Endothelial cell of umbilical vein (primary cell): ENCODE data around the gene SIPA1. TPM values are rescaled to one million over a fixed set of nuclear protein-coding genes. Genes with fewer than 3 reads are reported as not detected.

Source experiments
- BruUV-seq: library from RNA; stranded (reverse); fragments of 400-500 nt; replicated peaks from 2 replicates; lab custom pipeline; 2021; lab: Mats Ljungman, UMichigan
- CTCF ChIA-PET: fragments of 300-600, 350-600 bp; sonication (Branson Sonifier 250); formaldehyde crosslinking; loops from one replicate; lab custom pipeline; 2021; ENCODE audit warnings: antibody characterized with exemption, inconsistent platforms; lab: Charles Lee
- POLR2A ChIA-PET: fragments of 300-600, 350-600 bp; sonication (Branson Sonifier 250); formaldehyde crosslinking; loops from one replicate; lab custom pipeline; 2021; ENCODE audit warnings: antibody characterized with exemption, inconsistent platforms; lab: Charles Lee
- DNase-seq: peaks from one replicate; pipeline ENCODE4 v3.0.0-alpha.2; 2011; ENCODE audit warnings: low read depth, low spot score
- FAIRE-seq: peaks from 2 replicates; lab custom pipeline; 2011; peaks lifted over from hg19 to GRCh38; lab: Jason Lieb, UNC
- H2AFZ ChIP-seq: 2 replicates; pipeline ENCODE4 v1.6.0; 2012; ENCODE audit warnings: low read depth, low read length, control low read depth, inconsistent platforms
- H3K27ac ChIP-seq: 2 replicates; pipeline ENCODE4 v1.5.1; 2011; ENCODE audit warnings: low read depth, mild to moderate bottlenecking, control low read depth, low read length, moderate library complexity; ENCODE audit not compliant: insufficient read depth
- H3K27me3 ChIP-seq, 2 experiments: 2 replicates each; pipeline versions ENCODE4 v1.6.0 to v1.6.1; 2011; ENCODE audit warnings: low read length in 2 of 2, mixed read lengths in 1 of 2; ENCODE audit not compliant: control insufficient read depth in 2 of 2, insufficient read depth in 2 of 2
- H3K36me3 ChIP-seq, 2 experiments: 2 replicates in 1 of 2; 3 replicates in 1 of 2; pipeline ENCODE4 v1.5.1; 2011; ENCODE audit warnings: low read length in 2 of 2, mild to moderate bottlenecking in 1 of 2, moderate library complexity in 1 of 2; ENCODE audit not compliant: control insufficient read depth in 2 of 2, insufficient read depth in 2 of 2; ENCODE audit errors: extremely low read depth in 1 of 2
- H3K4me1 ChIP-seq: 3 replicates; pipeline ENCODE4 v1.5.1; 2011; ENCODE audit warnings: mild to moderate bottlenecking, low read length; ENCODE audit not compliant: control insufficient read depth, insufficient read depth; ENCODE audit errors: extremely low read depth
- H3K4me2 ChIP-seq: 2 replicates; pipeline ENCODE4 v1.6.1; 2011; ENCODE audit warnings: low read length, control low read depth, mixed read lengths; ENCODE audit not compliant: insufficient read depth
- H3K4me3 ChIP-seq, 3 experiments: fragments of 200-600 bp in 1 of 3; sonication (generic), shearing (Covaris generic) in 1 of 3; replicated peaks in 1 of 3; 2 replicates each; pipeline ENCODE4 v1.5.1; 2011 to 2016; ENCODE audit warnings: control low read depth in 3 of 3, low read length in 3 of 3, mild to moderate bottlenecking in 2 of 3, inconsistent platforms in 1 of 3, low read depth in 1 of 3, moderate library complexity in 1 of 3; ENCODE audit not compliant: insufficient read depth in 1 of 3
- H3K79me2 ChIP-seq: 2 replicates; pipeline ENCODE4 v1.6.0; 2012; ENCODE audit warnings: low read length, inconsistent platforms; ENCODE audit not compliant: control insufficient read depth, insufficient read depth
- H3K9ac ChIP-seq: replicated peaks from 2 replicates; pipeline ENCODE3; 2011; ENCODE audit warnings: low read length, control low read depth; ENCODE audit not compliant: insufficient read depth; ENCODE audit errors: extremely low read depth
- H3K9me1 ChIP-seq: replicated peaks from 3 replicates; pipeline ENCODE4 v1.6.0; 2011; ENCODE audit warnings: mild to moderate bottlenecking, low read length; ENCODE audit not compliant: control insufficient read depth, insufficient read depth; ENCODE audit errors: extremely low read depth
- H3K9me3 ChIP-seq: replicated peaks from 2 replicates; pipeline ENCODE4 v1.5.1; 2012; ENCODE audit warnings: low read length, inconsistent platforms; ENCODE audit not compliant: control insufficient read depth, insufficient read depth
- H4K20me1 ChIP-seq: replicated peaks from 2 replicates; pipeline ENCODE3; 2011; ENCODE audit warnings: mild to moderate bottlenecking, low read length; ENCODE audit not compliant: control insufficient read depth, insufficient read depth; ENCODE audit errors: extremely low read depth
- EZH2 ChIP-seq: IDR thresholded peaks from 2 replicates; pipeline ENCODE4 v1.6.1; 2012; ENCODE audit warnings: borderline replicate concordance, low read depth, mild to moderate bottlenecking, moderate library complexity, low read length, inconsistent platforms; ENCODE audit not compliant: severe bottlenecking
- FOS ChIP-seq: IDR thresholded peaks from 2 replicates; pipeline ENCODE4 v1.6.1; 2011; ENCODE audit warnings: mild to moderate bottlenecking, low read length, moderate library complexity, borderline replicate concordance; ENCODE audit not compliant: insufficient read depth
- GATA2 ChIP-seq: IDR thresholded peaks from 2 replicates; pipeline ENCODE4 v1.7.0; 2011; ENCODE audit warnings: low read depth, mild to moderate bottlenecking, moderate library complexity, mixed read lengths, low read length; ENCODE audit not compliant: insufficient read length, insufficient read depth
- JUN ChIP-seq: IDR thresholded peaks from 2 replicates; pipeline ENCODE4 v1.6.1; 2011; ENCODE audit warnings: borderline replicate concordance, low read depth; ENCODE audit not compliant: insufficient read length, insufficient read depth
- MYC ChIP-seq: IDR thresholded peaks from one replicate; pipeline ENCODE4 v1.6.1; 2011; ENCODE audit warnings: mild to moderate bottlenecking, low read depth, low read length
- POLR2AphosphoS5 ChIP-seq: IDR thresholded peaks from 2 replicates; pipeline ENCODE4 v1.6.1; 2012; ENCODE audit warnings: low read depth, mild to moderate bottlenecking, control low read depth, low read length, moderate library complexity; ENCODE audit not compliant: insufficient read depth
- dilution Hi-C: fragments of 300-500 bp; cut with MboI; formaldehyde crosslinking; loops from one replicate; pipeline ENCODE4 v1.15.0; 2019; ENCODE audit warnings: low sequenced_read_pairs; ENCODE audit not compliant: extremely low pct_ligation_motif_present
- intact Hi-C: fragments of 100-400 bp; cut with micrococcal nuclease; formaldehyde crosslinking; loops from one replicate; pipeline ENCODE4 v1.10.0; 2022
- polyA plus RNA-seq, 4 experiments: library from polyadenylated mRNA; depleted of rRNA in 3 of 4; stranded (reverse) in 3 of 4; unstranded in 1 of 4; fragments of >200 nt; gene quantifications; 2 replicates each; pipeline versions ENCODE4 v1.2.1 to v1.2.3, GENCODE V29; 2011 to 2012; ENCODE audit warnings: missing spikeins in 1 of 4
- total RNA-seq: library from RNA; stranded (reverse); gene quantifications from 2 replicates; pipeline ENCODE4 v1.2.3, GENCODE V29; 2021
- TF ChIP-seq, protein P1 (sequence below), 2 donors: IDR thresholded peaks; 1 replicate in 1 of 2; 2 replicates in 1 of 2; pipeline ENCODE4 v1.5.1; 2011; ENCODE audit warnings: low read length in 2 of 2, mild to moderate bottlenecking in 2 of 2, moderate library complexity in 2 of 2, control low read depth in 1 of 2, inconsistent platforms in 1 of 2, low read depth in 1 of 2; ENCODE audit not compliant: insufficient read depth in 1 of 2; ENCODE audit errors: extremely low read depth in 1 of 2
- TF ChIP-seq, protein P2 (sequence below): IDR thresholded peaks from 2 replicates; pipeline ENCODE4 v1.6.1; 2011; ENCODE audit not compliant: insufficient read depth, insufficient read length

The SIPA1 gene
- total and polyA plus RNA-seq, 2 donors (not counting 3 experiments of a cell fraction or from before 2014, with no cell fraction given): 67.5 to 119 TPM

GRCh38 chr11:65648997-65649493 is 11.1 kb downstream of the SIPA1 start:
- H3K9me3 ChIP-seq: no peaks in the 10 kb centered on the region
- H3K36me3 ChIP-seq: peaks cover 0 to 35% of the 10 kb centered on the region in 2 experiments
- CTCF ChIA-PET: interaction anchor here (8.0 kb wide), 1 partner anchor 11 kb away, joined by 44 read pairs; the partner anchor contains the start of gene SIPA1
- H3K27me3 ChIP-seq: no peaks in the 10 kb centered on the region
- TF ChIP-seq FOS (no peak), MYC (no peak), EZH2 (no peak), GATA2 (no peak), JUN (no peak), POLR2AphosphoS5 (no peak)
- TF ChIP-seq, protein P1, sequence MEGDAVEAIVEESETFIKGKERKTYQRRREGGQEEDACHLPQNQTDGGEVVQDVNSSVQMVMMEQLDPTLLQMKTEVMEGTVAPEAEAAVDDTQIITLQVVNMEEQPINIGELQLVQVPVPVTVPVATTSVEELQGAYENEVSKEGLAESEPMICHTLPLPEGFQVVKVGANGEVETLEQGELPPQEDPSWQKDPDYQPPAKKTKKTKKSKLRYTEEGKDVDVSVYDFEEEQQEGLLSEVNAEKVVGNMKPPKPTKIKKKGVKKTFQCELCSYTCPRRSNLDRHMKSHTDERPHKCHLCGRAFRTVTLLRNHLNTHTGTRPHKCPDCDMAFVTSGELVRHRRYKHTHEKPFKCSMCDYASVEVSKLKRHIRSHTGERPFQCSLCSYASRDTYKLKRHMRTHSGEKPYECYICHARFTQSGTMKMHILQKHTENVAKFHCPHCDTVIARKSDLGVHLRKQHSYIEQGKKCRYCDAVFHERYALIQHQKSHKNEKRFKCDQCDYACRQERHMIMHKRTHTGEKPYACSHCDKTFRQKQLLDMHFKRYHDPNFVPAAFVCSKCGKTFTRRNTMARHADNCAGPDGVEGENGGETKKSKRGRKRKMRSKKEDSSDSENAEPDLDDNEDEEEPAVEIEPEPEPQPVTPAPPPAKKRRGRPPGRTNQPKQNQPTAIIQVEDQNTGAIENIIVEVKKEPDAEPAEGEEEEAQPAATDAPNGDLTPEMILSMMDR (IDR thresholded peaks at IDR 0.05; ENCODE audit: extremely low read depth in 1 of 2, insufficient read depth in 1 of 2, low read depth in 1 of 2, low read length in 2 of 2): no peak
- TF ChIP-seq, protein P2, sequence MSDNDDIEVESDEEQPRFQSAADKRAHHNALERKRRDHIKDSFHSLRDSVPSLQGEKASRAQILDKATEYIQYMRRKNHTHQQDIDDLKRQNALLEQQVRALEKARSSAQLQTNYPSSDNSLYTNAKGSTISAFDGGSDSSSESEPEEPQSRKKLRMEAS: no peak
- intact Hi-C loops: no loop called here
- FAIRE-seq: no peak
- POLR2A ChIA-PET: no interaction called here
- no peaks in the 10 kb centered on the region for H4K20me1 ChIP-seq
- no peak overlapping the region for H3K9ac ChIP-seq
- H3K4me1 ChIP-seq: peaks cover 21% of the 10 kb centered on the region
- no peaks in the 10 kb centered on the region for H3K79me2 ChIP-seq
- dilution Hi-C loops: no loop called here
- no peak for DNase-seq
- H3K9me1 ChIP-seq: no peaks in the 10 kb centered on the region
- no TSS peak for BruUV-seq
- H3K27ac ChIP-seq: no peak overlapping the region
- no peak overlapping the region for H3K4me3 ChIP-seq
- no peak overlapping the region for H3K4me2 ChIP-seq
- H2AFZ ChIP-seq: no peak overlapping the region
